IPS-20b (cell line): ENCODE measurements around the gene KRTAP5-7.
"Not testable (repeated sequence)": the region's sequence is repeated elsewhere in the genome, so short reads cannot be mapped to it uniquely, and the experiment has no call there.

ENCODE experiments used
- H3K27ac ChIP-seq: one replicate; pipeline ENCODE4 v1.5.1; 2013; ENCODE audit warnings: low read length
- H3K27me3 ChIP-seq: 2 replicates; pipeline ENCODE4 v1.6.1; 2013; ENCODE audit warnings: mild to moderate bottlenecking, low read length, inconsistent platforms; ENCODE audit not compliant: insufficient read depth
- H3K36me3 ChIP-seq: 2 replicates; pipeline ENCODE4 v1.6.1; 2013; ENCODE audit warnings: low read depth, mild to moderate bottlenecking, inconsistent platforms, low read length, moderate library complexity; ENCODE audit not compliant: insufficient read depth
- H3K4me1 ChIP-seq: 2 replicates; pipeline ENCODE4 v1.6.1; 2013; ENCODE audit warnings: mild to moderate bottlenecking, control low read depth, inconsistent platforms, low read length, moderate library complexity; ENCODE audit not compliant: insufficient read depth
- H3K4me3 ChIP-seq: 2 replicates; pipeline ENCODE4 v1.5.1; 2013; ENCODE audit warnings: mild to moderate bottlenecking, low read length, inconsistent platforms
- H3K9ac ChIP-seq: 2 replicates; pipeline ENCODE4 v1.6.1; 2013; ENCODE audit warnings: low read depth, mild to moderate bottlenecking, inconsistent platforms, low read length, moderate library complexity
- H3K9me3 ChIP-seq: 2 replicates; pipeline ENCODE4 v1.6.1; 2013; ENCODE audit warnings: mild to moderate bottlenecking, low read depth, low read length, inconsistent platforms; ENCODE audit not compliant: insufficient read depth

The KRTAP5-7 gene

DNA sequence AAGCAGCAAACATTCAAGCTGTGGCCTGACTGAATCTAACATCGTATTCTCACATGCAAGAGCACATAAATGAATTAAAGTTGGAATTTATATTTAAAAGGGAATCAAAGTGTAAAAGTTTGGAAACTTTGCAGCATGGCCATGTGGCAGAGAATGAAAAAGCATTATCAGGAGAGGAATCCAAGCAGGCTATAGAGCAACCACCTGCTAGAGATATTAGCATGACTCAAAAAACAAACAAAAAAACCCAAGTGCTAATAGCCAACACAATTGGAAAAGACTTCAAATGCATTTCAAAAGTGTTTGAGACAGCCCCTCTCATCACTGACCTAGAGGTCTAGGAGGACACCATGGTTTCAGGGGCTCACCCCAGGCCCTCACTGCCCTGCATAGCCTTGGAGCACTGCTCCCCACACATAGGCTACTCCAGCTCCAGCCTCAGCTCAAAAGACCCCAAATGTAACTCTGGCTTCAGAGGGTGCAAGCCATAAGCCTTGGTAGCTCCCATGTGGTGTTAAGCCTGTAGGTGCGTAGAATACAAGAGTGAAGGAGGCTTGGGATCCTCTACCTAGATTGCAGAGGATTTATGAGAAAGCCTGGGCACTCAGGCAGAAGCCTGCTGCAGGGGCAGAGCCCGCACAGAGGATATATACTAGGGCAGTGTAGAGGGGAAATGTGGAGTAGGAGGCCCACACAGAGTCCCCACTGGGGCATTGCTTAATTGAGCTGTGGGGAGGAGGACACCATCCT lies 1.7 kb upstream of the KRTAP5-7 start:
- Histone ChIP-seq H3K36me3 (no peaks in the 10 kb centered on the region), H3K9me3 (no peaks in the 10 kb centered on the region), H3K9ac (no peak overlapping the region), H3K27ac (no peak overlapping the region), H3K4me3 (no peak overlapping the region), H3K4me1 (no peaks in the 10 kb centered on the region), H3K27me3 (no peaks in the 10 kb centered on the region)

DNA sequence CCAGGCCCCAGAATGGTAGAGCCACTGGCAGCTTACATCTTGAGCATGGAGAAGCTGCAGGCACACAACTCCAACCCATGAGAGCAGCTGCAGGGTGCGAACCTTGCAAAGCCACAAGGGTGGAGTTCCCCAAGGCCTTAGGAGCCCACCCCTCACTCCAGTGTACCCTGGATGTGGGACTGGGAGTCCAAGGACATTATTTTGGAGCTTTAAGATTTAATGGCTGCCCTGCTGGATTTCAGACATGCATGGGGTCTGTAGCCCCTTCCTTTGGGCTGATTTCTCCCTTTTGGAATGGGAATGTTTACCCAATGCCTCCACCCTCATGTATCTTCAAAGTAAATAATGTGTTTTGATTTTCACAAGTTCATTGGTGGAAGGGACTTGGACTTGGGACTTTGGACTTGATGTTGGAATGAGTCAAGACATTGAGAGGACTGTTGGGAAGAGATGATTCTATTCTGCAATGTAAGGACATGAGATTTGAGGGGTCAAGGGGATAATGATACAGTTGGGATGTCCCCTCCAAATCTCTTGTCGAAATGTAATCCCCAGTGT lies 1.1 kb upstream of the KRTAP5-7 start:
- H3K9ac ChIP-seq = no peak overlapping the region
- H3K36me3 ChIP-seq = no peaks in the 10 kb centered on the region
- no peaks in the 10 kb centered on the region for H3K9me3 ChIP-seq
- H3K27ac ChIP-seq = no peak overlapping the region
- H3K27me3 ChIP-seq = no peaks in the 10 kb centered on the region
- no peak overlapping the region for H3K4me3 ChIP-seq
- no peaks in the 10 kb centered on the region for H3K4me1 ChIP-seq

DNA sequence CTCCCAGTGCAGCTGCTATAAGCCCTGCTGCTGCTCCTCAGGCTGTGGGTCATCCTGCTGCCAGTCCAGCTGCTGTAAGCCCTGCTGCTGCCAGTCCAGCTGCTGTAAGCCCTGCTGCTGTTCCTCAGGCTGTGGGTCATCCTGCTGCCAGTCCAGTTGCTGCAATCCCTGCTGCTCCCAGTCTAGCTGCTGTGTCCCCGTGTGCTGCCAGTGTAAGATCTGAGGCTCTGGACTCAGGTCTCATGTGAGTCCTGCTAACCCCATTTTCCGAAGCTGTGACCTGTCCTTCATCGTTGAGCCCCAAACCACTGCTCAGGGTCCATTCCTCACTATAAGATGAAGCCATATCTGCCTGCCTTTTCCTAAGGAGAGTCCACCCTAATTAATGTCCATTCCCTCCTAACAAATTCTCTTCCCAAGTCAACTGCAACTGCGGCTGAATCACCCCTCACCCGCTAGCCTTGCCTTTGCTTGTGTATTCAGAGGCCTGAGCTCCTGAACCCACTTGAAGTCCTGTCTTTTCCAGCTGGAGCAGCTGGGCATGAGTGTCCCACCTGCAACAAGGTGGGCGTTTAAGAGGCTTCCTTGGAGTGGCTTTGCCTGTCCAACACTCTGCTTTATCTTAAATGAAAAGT lies 626 bp downstream of the KRTAP5-7 start:
- Histone ChIP-seq H3K36me3 (no peaks in the 10 kb centered on the region), H3K27me3 (no peaks in the 10 kb centered on the region), H3K4me1 (no peaks in the 10 kb centered on the region), H3K9ac (no peak overlapping the region), H3K4me3 (no peak overlapping the region), H3K27ac (no peak overlapping the region), H3K9me3 (no peaks in the 10 kb centered on the region)

DNA sequence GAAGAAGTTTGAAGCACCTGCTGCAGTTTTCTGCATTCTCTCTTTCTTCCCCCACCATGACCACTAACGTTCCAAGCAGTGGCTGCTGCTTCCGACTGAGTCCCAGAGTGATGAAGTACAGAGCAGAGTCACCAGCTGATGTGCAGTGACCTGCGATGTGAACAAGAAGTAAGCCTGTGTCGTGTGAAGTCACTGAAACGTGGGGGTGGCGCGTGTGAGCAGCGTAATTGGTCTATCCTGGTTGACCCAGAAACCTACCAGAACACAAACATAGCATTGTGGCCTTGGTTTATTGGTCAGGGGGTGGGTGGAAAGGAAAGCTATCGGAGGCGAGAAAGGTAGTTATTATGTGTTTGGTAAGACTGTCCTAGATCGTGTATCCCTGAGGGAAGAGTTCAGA lies 3.5 kb downstream of the KRTAP5-7 start:
- Histone ChIP-seq H3K4me1 (no peaks in the 10 kb centered on the region), H3K27me3 (no peaks in the 10 kb centered on the region), H3K4me3 (no peak overlapping the region), H3K36me3 (no peaks in the 10 kb centered on the region), H3K9me3 (no peaks in the 10 kb centered on the region), H3K9ac (no peak overlapping the region), H3K27ac (no peak overlapping the region)

DNA sequence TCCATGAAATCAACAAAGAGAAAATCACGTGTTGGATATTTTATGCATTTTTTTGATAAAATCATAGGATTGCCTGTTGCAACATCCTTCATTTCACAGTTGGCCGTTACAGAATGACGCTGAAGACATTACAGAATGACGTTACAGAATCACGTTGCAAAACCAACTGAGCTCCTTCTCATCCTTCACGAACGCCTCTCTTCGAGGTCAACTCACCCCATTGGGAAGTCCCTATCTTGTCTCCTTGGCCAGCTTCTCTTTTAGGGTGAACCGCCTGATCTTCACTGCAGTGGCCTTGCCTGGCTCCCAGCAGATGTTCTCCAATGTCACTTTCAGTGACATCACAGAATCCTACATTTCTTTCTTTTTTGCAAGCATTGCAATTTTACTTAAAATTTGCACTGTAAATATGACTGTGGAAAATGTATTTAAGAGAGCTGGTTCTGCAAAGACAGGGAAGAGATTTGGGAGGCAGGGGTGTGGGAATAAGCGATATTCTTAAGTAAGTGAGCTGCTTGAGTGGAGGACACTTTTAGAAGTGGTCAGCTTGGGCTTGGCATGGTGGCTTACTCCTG lies 5.1 kb downstream of the KRTAP5-7 start:
- Histone ChIP-seq H3K27me3 (no peaks in the 10 kb centered on the region), H3K36me3 (no peaks in the 10 kb centered on the region), H3K9ac (no peak overlapping the region), H3K4me3 (no peak overlapping the region), H3K9me3 (no peaks in the 10 kb centered on the region), H3K27ac (no peak overlapping the region), H3K4me1 (no peaks in the 10 kb centered on the region)

DNA sequence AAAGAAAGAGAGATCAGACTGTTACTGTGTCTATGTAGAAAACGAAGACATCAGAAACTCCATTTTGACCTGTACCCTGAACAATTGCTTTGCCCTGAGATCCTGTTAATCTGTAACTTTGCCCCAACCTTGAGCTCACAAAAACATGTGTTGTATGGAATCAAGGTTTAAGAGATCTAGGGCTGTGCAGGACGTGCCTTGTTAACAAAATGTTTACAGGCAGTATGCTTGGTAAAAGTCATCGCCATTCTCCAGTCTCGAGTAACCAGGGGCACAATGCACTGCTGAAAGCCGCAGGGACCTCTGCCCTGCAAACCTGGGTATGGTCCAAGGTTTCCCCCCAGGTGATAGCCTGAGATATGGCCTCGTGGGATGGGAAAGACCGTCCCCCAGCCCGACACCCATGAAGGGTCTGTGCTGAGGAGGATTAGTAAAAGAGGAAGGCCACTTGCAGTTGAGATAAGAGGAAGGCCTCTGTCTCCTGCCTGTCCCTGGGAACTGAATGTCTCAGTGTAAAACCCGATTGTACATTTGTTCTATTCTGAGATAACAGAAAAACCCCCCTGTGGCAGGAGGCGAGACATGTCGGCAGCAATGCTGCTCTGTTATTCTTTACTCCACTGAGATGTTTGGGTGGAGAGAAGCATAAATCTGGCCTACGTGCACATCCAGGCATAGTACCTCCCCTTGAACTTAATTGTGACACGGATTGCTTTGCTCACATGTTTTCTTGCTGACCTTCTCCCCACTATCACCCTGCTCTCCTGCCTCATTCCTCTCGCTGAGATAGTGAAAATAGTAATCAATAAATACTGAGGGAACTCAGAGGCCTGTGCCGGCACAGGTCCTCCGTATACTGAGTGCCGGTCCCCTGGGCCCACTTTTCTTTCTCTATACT lies 7.9 kb downstream of the KRTAP5-7 start:
- H3K9ac ChIP-seq = not testable (repeated sequence)

DNA sequence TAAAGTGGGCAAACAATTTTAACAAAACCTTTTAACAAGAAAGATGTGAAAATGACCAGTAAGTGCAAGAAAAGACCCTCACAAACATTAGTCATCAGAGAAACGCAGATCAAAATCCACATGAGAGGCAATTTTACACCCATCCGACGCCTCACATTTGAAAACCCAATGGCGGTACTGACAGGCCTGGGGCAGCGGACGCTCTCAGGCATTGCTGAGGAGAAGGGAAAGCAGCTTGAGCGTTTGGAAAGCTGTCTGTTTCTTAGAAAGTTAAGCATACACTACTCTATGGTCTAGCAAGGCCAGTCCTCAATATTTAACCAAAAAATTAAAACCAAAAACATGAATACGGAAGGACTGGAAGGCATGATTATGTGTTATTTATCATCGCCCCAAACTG lies 8.8 kb downstream of the KRTAP5-7 start:
- Histone ChIP-seq H3K27me3 (no peaks in the 10 kb centered on the region), H3K4me1 (no peaks in the 10 kb centered on the region), H3K9me3 (peaks cover 3% of the 10 kb centered on the region; the same call in 1 of the 2 replicates), H3K27ac (no peak overlapping the region), H3K9ac (no peak overlapping the region), H3K36me3 (no peaks in the 10 kb centered on the region), H3K4me3 (no peak overlapping the region)

More for the DNA sequence above, 7.9 kb downstream of the KRTAP5-7 start:
- H3K4me1 ChIP-seq, H3K27ac ChIP-seq, H3K4me3 ChIP-seq, H3K9me3 ChIP-seq, H3K27me3 ChIP-seq, H3K36me3 ChIP-seq: not testable (repeated sequence)

DNA sequence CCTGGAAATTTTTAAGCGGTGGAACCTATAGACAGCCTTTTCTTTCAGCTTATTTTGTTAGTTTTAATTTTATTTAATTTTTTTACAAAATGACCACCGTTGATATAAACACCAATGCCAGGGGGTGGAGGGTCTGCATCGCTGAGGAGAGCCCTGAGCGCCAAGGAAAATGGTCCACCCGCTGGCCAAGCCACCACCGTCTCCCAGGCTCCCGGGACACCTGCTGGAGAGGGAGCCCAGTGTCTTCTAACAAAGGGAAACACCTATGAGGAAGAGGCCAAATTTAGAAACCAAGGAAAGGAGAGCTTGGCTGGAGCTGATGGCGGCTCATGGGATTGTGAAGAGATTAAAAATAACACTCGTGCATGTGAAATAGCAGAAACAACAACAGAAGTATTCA lies 10.5 kb downstream of the KRTAP5-7 start:
- Histone ChIP-seq H3K9me3 (peaks cover 9% of the 10 kb centered on the region), H3K27me3 (no peaks in the 10 kb centered on the region), H3K27ac (no peak overlapping the region), H3K4me1 (no peaks in the 10 kb centered on the region), H3K9ac (no peak overlapping the region), H3K4me3 (no peak overlapping the region), H3K36me3 (no peaks in the 10 kb centered on the region)

DNA sequence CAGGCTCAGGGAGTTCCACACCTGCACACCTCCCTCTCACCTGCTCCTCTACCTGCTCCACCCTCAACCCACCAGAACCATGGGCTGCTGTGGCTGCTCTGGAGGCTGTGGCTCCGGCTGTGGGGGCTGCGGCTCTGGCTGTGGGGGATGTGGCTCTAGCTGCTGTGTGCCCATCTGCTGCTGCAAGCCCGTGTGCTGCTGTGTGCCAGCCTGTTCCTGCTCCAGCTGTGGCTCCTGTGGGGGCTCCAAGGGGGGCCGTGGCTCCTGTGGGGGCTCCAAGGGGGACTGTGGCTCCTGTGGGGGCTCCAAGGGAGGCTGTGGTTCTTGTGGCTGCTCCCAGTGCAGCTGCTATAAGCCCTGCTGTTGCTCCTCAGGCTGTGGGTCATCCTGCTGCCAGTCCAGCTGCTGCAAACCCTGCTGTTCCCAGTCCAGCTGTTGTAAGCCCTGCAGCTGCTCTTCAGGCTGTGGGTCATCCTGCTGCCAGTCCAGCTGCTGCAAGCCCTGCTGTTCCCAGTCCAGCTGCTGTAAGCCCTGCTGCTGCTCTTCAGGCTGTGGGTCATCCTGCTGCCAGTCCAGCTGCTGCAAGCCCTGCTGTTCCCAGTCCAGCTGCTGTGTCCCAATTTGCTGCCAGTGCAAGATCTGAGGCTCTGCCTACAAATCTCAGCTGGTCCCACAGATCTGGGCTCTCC lies 11.1 kb downstream of the KRTAP5-7 start, which contains the start of gene KRTAP5-8:
Gene KRTAP5-8 (plus strand): TSS at position 49 of the 689 bp plus-strand sequence. CDS start 31 bp downstream, at position 80.
- not testable (repeated sequence) for H3K4me1 ChIP-seq, H3K9ac ChIP-seq, H3K9me3 ChIP-seq, H3K4me3 ChIP-seq, H3K27ac ChIP-seq, H3K36me3 ChIP-seq, H3K27me3 ChIP-seq

DNA sequence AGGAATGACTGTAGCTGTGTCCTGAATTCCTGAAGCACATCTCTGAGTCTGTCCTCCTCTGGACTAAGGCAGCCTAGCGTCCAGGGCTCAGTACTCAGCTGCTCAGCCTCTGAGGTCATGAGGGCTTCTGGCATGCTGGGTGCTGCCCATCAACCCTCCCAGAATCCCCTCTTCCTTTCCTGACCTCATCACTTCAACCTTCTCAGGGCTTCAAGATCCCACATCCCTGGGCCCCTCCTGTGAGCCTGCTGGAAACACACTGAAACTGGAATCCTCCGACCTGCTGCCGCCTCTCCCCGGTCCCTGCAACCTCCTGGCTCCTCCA lies 11.6 kb downstream of the KRTAP5-7 start:
- no peak overlapping the region for H3K27ac ChIP-seq
- no peak overlapping the region for H3K9ac ChIP-seq
- H3K27me3 ChIP-seq = no peaks in the 10 kb centered on the region; the same call in 1 of the 2 replicates
- no peaks in the 10 kb centered on the region for H3K4me1 ChIP-seq
- no peaks in the 10 kb centered on the region for H3K36me3 ChIP-seq
- no peak overlapping the region for H3K4me3 ChIP-seq
- peaks cover 9% of the 10 kb centered on the region for H3K9me3 ChIP-seq

DNA sequence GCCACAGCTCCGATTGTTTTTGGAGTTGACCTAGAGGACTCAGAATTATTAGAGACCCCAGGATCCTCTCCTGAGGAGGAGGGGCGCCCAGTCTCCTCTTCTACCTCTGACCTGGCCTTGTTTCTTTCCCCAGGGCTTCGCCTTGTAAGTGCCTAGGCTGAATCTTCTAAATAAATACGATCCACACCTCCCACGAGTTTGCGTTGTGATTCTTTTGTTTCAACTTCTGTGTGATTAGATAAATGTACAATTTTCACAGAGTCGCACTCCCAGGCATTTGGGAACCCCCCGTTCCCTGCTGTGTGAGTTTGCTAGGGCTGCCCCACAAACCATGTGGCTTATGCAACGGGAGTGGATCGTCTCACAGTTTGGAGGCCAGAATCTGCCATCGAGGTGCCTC lies 11.9 kb downstream of the KRTAP5-7 start:
- Histone ChIP-seq H3K36me3 (no peaks in the 10 kb centered on the region), H3K27me3 (no peaks in the 10 kb centered on the region; the same call in 1 of the 2 replicates), H3K9ac (no peak overlapping the region), H3K9me3 (peaks cover 9% of the 10 kb centered on the region), H3K4me3 (no peak overlapping the region), H3K4me1 (0 out of 2 replicates have a peak, but pooled peaks cover 3% of the 10 kb centered on the region), H3K27ac (no peak overlapping the region)
